Vagina (tissue), 2 donors: ENCODE data around the gene NCBP3.

Experiments
- CTCF ChIP-seq, 3 experiments: fragments of 450-650 bp in 2 of 3; fragments of 200-600 bp in 1 of 3; sonication (generic) in 1 of 3; IDR thresholded peaks; one replicate each; pipeline ENCODE4 v1.5.1; 2017 to 2019; ENCODE audit warnings: antibody characterized with exemption in 3 of 3, mild to moderate bottlenecking in 2 of 3, moderate library complexity in 2 of 3
- POLR2A ChIP-seq, 2 donors: fragments of 450-650 bp; IDR thresholded peaks; one replicate each; pipeline ENCODE4 v1.6.1; 2017; ENCODE audit warnings: antibody characterized with exemption in 2 of 2, mild to moderate bottlenecking in 2 of 2, moderate library complexity in 2 of 2
- POLR2AphosphoS5 ChIP-seq, 2 donors: sonication (generic); formaldehyde crosslinking; IDR thresholded peaks; one replicate each; pipeline ENCODE4 v1.9.0; 2017; ENCODE audit warnings: antibody characterized with exemption in 2 of 2, mild to moderate bottlenecking in 2 of 2, low read depth in 1 of 2; ENCODE audit not compliant: insufficient read depth in 1 of 2

GRCh38 chr17:3796110-3796821 lies 49.8 kb downstream of the NCBP3 start:
- TF ChIP-seq CTCF (IDR thresholded peaks at IDR 0.05) = no peak
- no peak for TF ChIP-seq POLR2AphosphoS5 (IDR thresholded peaks at IDR 0.05; ENCODE audit: insufficient read depth in 1 of 2, low read depth in 1 of 2)
- TF ChIP-seq POLR2A (IDR thresholded peaks at IDR 0.05) = no peak
